HCT116 (cell line): ENCODE results near the gene CD82.

Experiments
- CEBPB ChIP-seq: IDR thresholded peaks from 2 replicates; pipeline ENCODE4 v1.6.1; 2012; ENCODE audit warnings: low read depth
- EZH2 ChIP-seq: fragments of 200-600 bp; sonication (generic); IDR thresholded peaks from 2 replicates; pipeline ENCODE4 v1.6.1; 2017; ENCODE audit warnings: antibody characterized with exemption, mixed run types
- EZH2phosphoT487 ChIP-seq: fragments of 200-600 bp; IDR thresholded peaks from 2 replicates; pipeline ENCODE4 v1.6.1; 2018; ENCODE audit warnings: antibody characterized with exemption, borderline replicate concordance
- JUND ChIP-seq: IDR thresholded peaks from 2 replicates; pipeline ENCODE4 v1.6.1; 2012
- POLR2A ChIP-seq: IDR thresholded peaks from 2 replicates; pipeline ENCODE4 v1.7.0; 2011; ENCODE audit warnings: borderline replicate concordance; ENCODE audit not compliant: insufficient read depth, insufficient read length; ENCODE audit errors: extremely low read depth
- POLR2AphosphoS5 ChIP-seq: IDR thresholded peaks from 2 replicates; pipeline ENCODE4 v1.6.1; 2011; ENCODE audit warnings: mild to moderate bottlenecking, low read depth, low read length, moderate library complexity
- RAD21 ChIP-seq: IDR thresholded peaks from 2 replicates; pipeline ENCODE4 v1.6.1; 2012; ENCODE audit warnings: low read depth, mild to moderate bottlenecking
- SP1 ChIP-seq: IDR thresholded peaks from 2 replicates; pipeline ENCODE4 v1.6.1; 2012; ENCODE audit warnings: low read depth
- SRF ChIP-seq: IDR thresholded peaks from 2 replicates; pipeline ENCODE4 v1.6.1; 2012; ENCODE audit warnings: low read depth
- YY1 ChIP-seq: IDR thresholded peaks from 2 replicates; pipeline ENCODE4 v1.6.1; 2011; ENCODE audit warnings: low read length, low read depth, moderate library complexity, mild to moderate bottlenecking; ENCODE audit not compliant: insufficient replicate concordance; ENCODE audit errors: extremely low read depth
- TF ChIP-seq, protein P1 (sequence below), 3 experiments: fragments of 200-600 bp in 1 of 3; sonication (generic) in 1 of 3; IDR thresholded peaks in 2 of 3; conservative IDR thresholded peaks in 1 of 3; 2 replicates each; pipeline ENCODE4 v1.5.1; 2012 to 2017; ENCODE audit warnings: low read depth in 2 of 3, low read length in 2 of 3, antibody characterized with exemption in 1 of 3, borderline replicate concordance in 1 of 3, control low read depth in 1 of 3, mild to moderate bottlenecking in 1 of 3, mixed read lengths in 1 of 3, mixed run types in 1 of 3, moderate library complexity in 1 of 3; ENCODE audit not compliant: insufficient read depth in 1 of 3
- TF ChIP-seq, protein P2 (sequence below): IDR thresholded peaks from 2 replicates; pipeline ENCODE4 v1.6.1; 2012; ENCODE audit warnings: low read depth
- TF ChIP-seq, protein P3 (sequence below): IDR thresholded peaks from 2 replicates; pipeline ENCODE4 v1.6.1; 2012

DNA sequence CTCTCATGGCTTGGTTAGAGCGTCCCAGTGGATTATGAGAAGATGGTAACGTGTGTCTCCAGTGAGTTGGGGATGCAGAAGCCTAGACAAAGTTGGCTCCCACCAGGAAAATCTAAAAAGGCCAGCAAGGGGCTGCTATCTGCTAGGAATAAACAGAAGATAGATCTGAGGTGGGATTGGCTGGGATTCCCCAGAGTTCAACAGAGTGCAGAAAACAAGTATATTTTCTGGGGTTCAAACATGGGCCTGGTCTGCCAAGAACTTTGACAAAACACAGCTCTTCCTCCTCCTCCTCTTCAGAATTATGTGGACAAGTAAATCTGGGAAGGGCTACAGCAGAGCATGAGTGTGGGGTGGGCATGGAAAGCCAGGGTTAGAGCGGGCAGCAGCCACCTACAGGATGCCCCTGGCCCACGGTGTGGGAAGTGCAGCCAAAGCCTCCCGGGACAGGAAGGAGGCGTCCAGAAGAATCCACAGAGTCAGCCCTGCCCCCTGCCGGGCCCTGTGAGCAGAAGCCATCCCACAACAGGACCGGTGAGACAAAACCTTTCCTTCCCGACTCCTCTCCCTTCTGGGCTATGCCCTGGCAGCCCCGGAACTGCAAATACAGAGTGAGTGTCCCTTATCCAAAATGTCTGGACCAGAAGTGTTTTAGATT lies 67.1 kb downstream of the CD82 start:
- no peak for TF ChIP-seq CEBPB
- peak; percentile 30; the same call in 1 of the 2 replicates for TF ChIP-seq RAD21
- no peak for TF ChIP-seq SP1
- TF ChIP-seq EZH2 = no peak
- TF ChIP-seq, protein P1, sequence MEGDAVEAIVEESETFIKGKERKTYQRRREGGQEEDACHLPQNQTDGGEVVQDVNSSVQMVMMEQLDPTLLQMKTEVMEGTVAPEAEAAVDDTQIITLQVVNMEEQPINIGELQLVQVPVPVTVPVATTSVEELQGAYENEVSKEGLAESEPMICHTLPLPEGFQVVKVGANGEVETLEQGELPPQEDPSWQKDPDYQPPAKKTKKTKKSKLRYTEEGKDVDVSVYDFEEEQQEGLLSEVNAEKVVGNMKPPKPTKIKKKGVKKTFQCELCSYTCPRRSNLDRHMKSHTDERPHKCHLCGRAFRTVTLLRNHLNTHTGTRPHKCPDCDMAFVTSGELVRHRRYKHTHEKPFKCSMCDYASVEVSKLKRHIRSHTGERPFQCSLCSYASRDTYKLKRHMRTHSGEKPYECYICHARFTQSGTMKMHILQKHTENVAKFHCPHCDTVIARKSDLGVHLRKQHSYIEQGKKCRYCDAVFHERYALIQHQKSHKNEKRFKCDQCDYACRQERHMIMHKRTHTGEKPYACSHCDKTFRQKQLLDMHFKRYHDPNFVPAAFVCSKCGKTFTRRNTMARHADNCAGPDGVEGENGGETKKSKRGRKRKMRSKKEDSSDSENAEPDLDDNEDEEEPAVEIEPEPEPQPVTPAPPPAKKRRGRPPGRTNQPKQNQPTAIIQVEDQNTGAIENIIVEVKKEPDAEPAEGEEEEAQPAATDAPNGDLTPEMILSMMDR (IDR thresholded peaks at IDR 0.05 in 2 of 3, conservative IDR thresholded peaks at IDR 0.05 in 1 of 3; ENCODE audit: borderline replicate concordance in 1 of 3, insufficient read depth in 1 of 3, low read depth in 2 of 3, low read length in 2 of 3) = peak; percentile 48 to 72 (median 62); a peak in 5 of 6 replicates
- TF ChIP-seq POLR2A = no peak
- no peak for TF ChIP-seq JUND
- no peak for TF ChIP-seq SRF
- TF ChIP-seq, protein P2, sequence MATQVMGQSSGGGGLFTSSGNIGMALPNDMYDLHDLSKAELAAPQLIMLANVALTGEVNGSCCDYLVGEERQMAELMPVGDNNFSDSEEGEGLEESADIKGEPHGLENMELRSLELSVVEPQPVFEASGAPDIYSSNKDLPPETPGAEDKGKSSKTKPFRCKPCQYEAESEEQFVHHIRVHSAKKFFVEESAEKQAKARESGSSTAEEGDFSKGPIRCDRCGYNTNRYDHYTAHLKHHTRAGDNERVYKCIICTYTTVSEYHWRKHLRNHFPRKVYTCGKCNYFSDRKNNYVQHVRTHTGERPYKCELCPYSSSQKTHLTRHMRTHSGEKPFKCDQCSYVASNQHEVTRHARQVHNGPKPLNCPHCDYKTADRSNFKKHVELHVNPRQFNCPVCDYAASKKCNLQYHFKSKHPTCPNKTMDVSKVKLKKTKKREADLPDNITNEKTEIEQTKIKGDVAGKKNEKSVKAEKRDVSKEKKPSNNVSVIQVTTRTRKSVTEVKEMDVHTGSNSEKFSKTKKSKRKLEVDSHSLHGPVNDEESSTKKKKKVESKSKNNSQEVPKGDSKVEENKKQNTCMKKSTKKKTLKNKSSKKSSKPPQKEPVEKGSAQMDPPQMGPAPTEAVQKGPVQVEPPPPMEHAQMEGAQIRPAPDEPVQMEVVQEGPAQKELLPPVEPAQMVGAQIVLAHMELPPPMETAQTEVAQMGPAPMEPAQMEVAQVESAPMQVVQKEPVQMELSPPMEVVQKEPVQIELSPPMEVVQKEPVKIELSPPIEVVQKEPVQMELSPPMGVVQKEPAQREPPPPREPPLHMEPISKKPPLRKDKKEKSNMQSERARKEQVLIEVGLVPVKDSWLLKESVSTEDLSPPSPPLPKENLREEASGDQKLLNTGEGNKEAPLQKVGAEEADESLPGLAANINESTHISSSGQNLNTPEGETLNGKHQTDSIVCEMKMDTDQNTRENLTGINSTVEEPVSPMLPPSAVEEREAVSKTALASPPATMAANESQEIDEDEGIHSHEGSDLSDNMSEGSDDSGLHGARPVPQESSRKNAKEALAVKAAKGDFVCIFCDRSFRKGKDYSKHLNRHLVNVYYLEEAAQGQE = no peak
- no peak for TF ChIP-seq POLR2AphosphoS5
- TF ChIP-seq, protein P3, sequence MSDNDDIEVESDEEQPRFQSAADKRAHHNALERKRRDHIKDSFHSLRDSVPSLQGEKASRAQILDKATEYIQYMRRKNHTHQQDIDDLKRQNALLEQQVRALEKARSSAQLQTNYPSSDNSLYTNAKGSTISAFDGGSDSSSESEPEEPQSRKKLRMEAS = no peak
- TF ChIP-seq EZH2phosphoT487 = no peak
- no peak for TF ChIP-seq YY1
